A673 (cell line): ENCODE data around the gene ALDH2. TPM values are rescaled to one million over a fixed set of nuclear protein-coding genes. Genes with fewer than 3 reads are reported as not detected.

ENCODE experiments used
- BruUV-seq: library from RNA; stranded (reverse); fragments of 400-500 nt; replicated peaks from 2 replicates; lab custom pipeline; 2021; lab: Mats Ljungman, UMichigan
- CTCF ChIA-PET: fragments of 300-600 bp; sonication (Branson Sonifier 250); formaldehyde crosslinking; loops from one replicate; lab custom pipeline; 2022; ENCODE audit warnings: antibody characterized with exemption; lab: Charles Lee
- POLR2A ChIA-PET: fragments of 300-600 bp; sonication (Branson Sonifier 250); formaldehyde crosslinking; loops from one replicate; lab custom pipeline; 2022; ENCODE audit warnings: antibody characterized with exemption; ENCODE audit not compliant: low non-redundant PET; lab: Charles Lee
- DNase-seq: peaks from one replicate; pipeline ENCODE4 v3.0.0-alpha.2; 2015; ENCODE audit warnings: low spot score
- H3K27ac ChIP-seq: fragments of 200-600 bp; sonication (generic); 2 replicates; pipeline ENCODE4 v1.5.1; 2016; ENCODE audit warnings: mixed run types, low read depth, mild to moderate bottlenecking, mixed read lengths, antibody characterized with exemption, low read length; ENCODE audit not compliant: poor library complexity, severe bottlenecking
- H3K27me3 ChIP-seq: fragments of 200-600 bp; sonication (generic); replicated peaks from 2 replicates; pipeline ENCODE4 v1.6.1; 2017; ENCODE audit warnings: mixed run types, low read depth, mild to moderate bottlenecking, mixed read lengths, antibody characterized with exemption, low read length; ENCODE audit not compliant: insufficient read depth, poor library complexity
- H3K36me3 ChIP-seq: fragments of 200-600 bp; sonication (generic); 2 replicates; pipeline ENCODE4 v1.6.1; 2016; ENCODE audit warnings: mixed run types, mild to moderate bottlenecking, mixed read lengths, antibody characterized with exemption, low read length; ENCODE audit not compliant: insufficient read depth, poor library complexity, severe bottlenecking
- H3K4me1 ChIP-seq: fragments of 200-600 bp; sonication (generic); 2 replicates; pipeline ENCODE4 v1.6.1; 2017; ENCODE audit warnings: mixed run types, mild to moderate bottlenecking, mixed read lengths, antibody characterized with exemption, low read length; ENCODE audit not compliant: insufficient read depth, poor library complexity, severe bottlenecking
- H3K4me3 ChIP-seq: fragments of 200-600 bp; sonication (generic); 2 replicates; pipeline ENCODE4 v1.5.1; 2016; ENCODE audit warnings: low read depth, mixed run types, mild to moderate bottlenecking, mixed read lengths, low read length; ENCODE audit not compliant: poor library complexity, severe bottlenecking
- H3K9me3 ChIP-seq: fragments of 200-600 bp; sonication (generic); 2 replicates; pipeline ENCODE4 v1.6.1; 2016; ENCODE audit warnings: mixed run types, low read depth, mild to moderate bottlenecking, mixed read lengths, antibody characterized with exemption, low read length; ENCODE audit not compliant: poor library complexity, severe bottlenecking
- EZH2 ChIP-seq: fragments of 200-600 bp; sonication (generic); IDR thresholded peaks from 2 replicates; pipeline ENCODE4 v1.6.1; 2017; ENCODE audit warnings: borderline replicate concordance, low read depth, mild to moderate bottlenecking, mixed read lengths, antibody characterized with exemption, low read length; ENCODE audit not compliant: poor library complexity, severe bottlenecking
- intact Hi-C: fragments of 100-400 bp; cut with micrococcal nuclease; formaldehyde crosslinking; loops from one replicate; pipeline ENCODE4 v1.10.0; 2022; ENCODE audit not compliant: unreplicated experiment
- total RNA-seq: library from RNA; stranded (reverse); gene quantifications from 2 replicates; pipeline ENCODE4 v1.2.3, GENCODE V29; 2021
- TF ChIP-seq, protein P1 (sequence below): fragments of 300-800, 200-600 bp; sonication (generic); conservative IDR thresholded peaks from 2 replicates; pipeline ENCODE4 v1.5.1; 2017; ENCODE audit warnings: low read depth, mild to moderate bottlenecking, antibody characterized with exemption, low read length, moderate library complexity, mixed read lengths

ALDH2 gene
- total RNA-seq, 1 experiment from 2014 or later: 24.5 TPM

DNA sequence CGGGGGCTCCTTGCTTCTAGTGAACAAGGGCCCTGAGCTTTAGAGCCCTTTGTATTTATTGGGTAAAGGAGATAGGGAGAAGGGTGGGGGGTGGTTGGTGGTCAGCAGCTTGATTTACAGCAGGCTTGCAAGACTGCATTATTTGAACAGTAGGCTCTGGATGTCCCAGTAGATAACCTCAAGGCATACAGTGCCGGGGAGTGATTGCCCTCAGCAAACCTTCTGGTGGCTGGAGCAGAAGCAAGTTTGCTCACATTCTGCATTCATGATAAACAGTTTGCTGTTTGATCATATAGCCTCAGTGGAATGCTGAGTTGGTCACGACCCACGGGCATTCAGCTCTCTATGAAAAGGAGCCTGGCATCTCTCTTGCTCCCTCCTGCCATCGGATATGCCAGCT lies 58.8 kb downstream of the ALDH2 start:
- CTCF ChIA-PET: no interaction called here
- intact Hi-C loops: loop anchor here (10.0 kb wide), 1 partner anchor 589 kb away; the partner anchor contains the start of gene PTPN11

DNA sequence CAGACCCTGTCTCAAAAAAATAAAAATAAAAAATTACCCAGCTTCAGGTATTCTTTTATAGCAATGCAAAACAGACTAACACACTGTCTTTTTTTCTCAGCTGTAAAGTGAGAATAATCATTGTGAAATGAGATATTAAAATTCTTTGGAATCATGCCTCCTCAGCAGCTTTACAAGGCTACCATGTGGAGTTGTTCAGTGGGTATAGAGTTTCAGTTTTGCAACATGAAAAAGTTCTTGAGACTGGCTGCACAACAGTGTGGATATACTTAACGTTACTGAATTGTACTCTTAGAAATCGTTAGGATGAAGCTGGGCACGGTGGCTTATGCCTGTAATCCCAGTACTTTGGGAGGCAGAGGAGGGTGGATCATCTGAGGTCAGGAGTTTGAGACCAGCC lies 59.6 kb downstream of the ALDH2 start:
- DNase-seq: no peak
- POLR2A ChIA-PET: no interaction called here
- BruUV-seq: no TSS peak
- no peak overlapping the region for H3K4me3 ChIP-seq
- TF ChIP-seq EZH2: no peak
- TF ChIP-seq, protein P1, sequence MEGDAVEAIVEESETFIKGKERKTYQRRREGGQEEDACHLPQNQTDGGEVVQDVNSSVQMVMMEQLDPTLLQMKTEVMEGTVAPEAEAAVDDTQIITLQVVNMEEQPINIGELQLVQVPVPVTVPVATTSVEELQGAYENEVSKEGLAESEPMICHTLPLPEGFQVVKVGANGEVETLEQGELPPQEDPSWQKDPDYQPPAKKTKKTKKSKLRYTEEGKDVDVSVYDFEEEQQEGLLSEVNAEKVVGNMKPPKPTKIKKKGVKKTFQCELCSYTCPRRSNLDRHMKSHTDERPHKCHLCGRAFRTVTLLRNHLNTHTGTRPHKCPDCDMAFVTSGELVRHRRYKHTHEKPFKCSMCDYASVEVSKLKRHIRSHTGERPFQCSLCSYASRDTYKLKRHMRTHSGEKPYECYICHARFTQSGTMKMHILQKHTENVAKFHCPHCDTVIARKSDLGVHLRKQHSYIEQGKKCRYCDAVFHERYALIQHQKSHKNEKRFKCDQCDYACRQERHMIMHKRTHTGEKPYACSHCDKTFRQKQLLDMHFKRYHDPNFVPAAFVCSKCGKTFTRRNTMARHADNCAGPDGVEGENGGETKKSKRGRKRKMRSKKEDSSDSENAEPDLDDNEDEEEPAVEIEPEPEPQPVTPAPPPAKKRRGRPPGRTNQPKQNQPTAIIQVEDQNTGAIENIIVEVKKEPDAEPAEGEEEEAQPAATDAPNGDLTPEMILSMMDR: no peak
- no peaks in the 10 kb centered on the region for H3K36me3 ChIP-seq
- no peak overlapping the region for H3K27ac ChIP-seq
- H3K27me3 ChIP-seq: no peaks in the 10 kb centered on the region
- intact Hi-C loops: loop anchor here (10.0 kb wide), 1 partner anchor 588 kb away; the partner anchor contains the start of gene PTPN11
- no peaks in the 10 kb centered on the region for H3K9me3 ChIP-seq
- H3K4me1 ChIP-seq: no peaks in the 10 kb centered on the region
- CTCF ChIA-PET: no interaction called here

More for the DNA sequence above, 58.8 kb downstream of the ALDH2 start:
- BruUV-seq: no TSS peak
- no peaks in the 10 kb centered on the region for H3K9me3 ChIP-seq
- no peak overlapping the region for H3K27ac ChIP-seq
- no peak for TF ChIP-seq EZH2
- TF ChIP-seq, protein P1: no peak
- POLR2A ChIA-PET: no interaction called here
- H3K36me3 ChIP-seq: no peaks in the 10 kb centered on the region
- H3K4me1 ChIP-seq: no peaks in the 10 kb centered on the region
- no peak for DNase-seq
- no peak overlapping the region for H3K4me3 ChIP-seq
- no peaks in the 10 kb centered on the region for H3K27me3 ChIP-seq

DNA sequence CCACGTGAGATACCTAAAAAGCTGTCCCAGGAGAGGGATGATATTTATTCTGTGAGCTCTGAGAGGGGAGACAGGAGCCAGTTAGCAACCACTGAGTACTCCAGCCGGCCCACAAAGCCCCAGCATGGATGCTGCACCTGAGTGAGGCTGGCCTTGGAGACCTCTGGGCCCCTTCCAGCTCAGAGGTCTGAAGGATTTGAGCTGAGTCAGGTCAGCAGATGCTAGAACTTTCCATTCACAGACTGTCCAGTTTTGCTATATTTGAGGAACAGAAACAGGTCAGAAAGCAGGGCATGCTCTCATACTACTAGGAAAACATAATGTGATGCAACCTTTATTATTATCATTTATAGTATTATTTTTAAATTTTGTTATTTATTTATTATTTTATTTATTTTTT lies 60.3 kb downstream of the ALDH2 start:
- intact Hi-C loops: loop anchor here (10.0 kb wide), 1 partner anchor 588 kb away; the partner anchor contains the start of gene PTPN11
- no peak for DNase-seq
- ChIA-PET POLR2A (no interaction called here), CTCF (no interaction called here)
- Histone ChIP-seq H3K4me3 (no peak overlapping the region), H3K27me3 (no peaks in the 10 kb centered on the region), H3K9me3 (no peaks in the 10 kb centered on the region), H3K27ac (no peak overlapping the region), H3K36me3 (no peaks in the 10 kb centered on the region), H3K4me1 (no peaks in the 10 kb centered on the region)
- no TSS peak for BruUV-seq
- no peak for TF ChIP-seq EZH2
- TF ChIP-seq, protein P1: no peak
